K562 treated with DMSO at 1 percent for 48 hours (cell line): ENCODE measurements around the gene SPOCD1. TPM values are rescaled to one million over a fixed set of nuclear protein-coding genes. Genes with fewer than 3 reads are reported as not detected.

Experiments
- total RNA-seq: library from RNA; unstranded; fragments of 300-600 nt; gene quantifications from 2 replicates; pipeline ENCODE4 v1.2.3, GENCODE V29; 2022; ENCODE audit warnings: low replicate concordance; ENCODE audit errors: extremely low read depth

SPOCD1 gene
- not detected in 2 replicates for total RNA-seq

DNA sequence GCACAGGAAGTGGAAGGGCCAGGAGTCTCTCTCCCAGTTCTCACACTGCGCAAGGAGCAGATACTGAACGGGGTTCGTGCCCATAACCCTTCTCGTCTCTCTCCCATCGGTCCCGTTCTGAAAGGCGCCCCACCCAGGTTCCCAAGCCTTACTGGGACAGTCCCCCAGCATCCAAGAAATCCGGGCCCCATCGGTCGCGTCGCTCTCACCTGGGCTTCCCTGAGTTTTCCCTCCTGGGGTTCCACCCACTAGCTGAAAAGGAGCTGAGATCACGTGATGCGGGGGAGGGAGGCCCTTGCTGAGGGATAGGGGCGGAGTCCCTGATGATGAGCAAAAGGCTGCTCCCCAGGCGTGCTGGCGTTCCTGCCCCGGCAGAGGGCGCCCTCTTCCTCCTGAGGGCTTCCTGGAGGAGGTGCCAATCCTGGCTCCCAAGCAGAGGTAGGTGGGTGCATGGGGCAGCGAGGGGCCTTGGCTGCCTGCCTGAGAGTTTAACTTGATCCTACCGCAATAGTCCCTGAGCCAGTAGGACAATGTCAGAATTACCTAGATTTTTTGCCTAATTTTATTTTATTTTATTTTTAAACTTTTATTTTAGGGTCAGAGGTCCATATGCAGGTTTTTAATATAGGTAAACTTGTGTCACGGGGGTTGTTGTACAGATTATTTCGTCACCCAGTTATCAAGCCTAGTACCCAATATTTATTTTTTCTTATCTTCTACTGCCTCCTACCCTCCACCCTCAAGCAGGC, at the start of gene SPOCD1:
SPOCD1 (minus strand) TSS at position 271 of the 749 bp plus-strand sequence. CDS start 689 bp downstream, outside the sequence.

DNA sequence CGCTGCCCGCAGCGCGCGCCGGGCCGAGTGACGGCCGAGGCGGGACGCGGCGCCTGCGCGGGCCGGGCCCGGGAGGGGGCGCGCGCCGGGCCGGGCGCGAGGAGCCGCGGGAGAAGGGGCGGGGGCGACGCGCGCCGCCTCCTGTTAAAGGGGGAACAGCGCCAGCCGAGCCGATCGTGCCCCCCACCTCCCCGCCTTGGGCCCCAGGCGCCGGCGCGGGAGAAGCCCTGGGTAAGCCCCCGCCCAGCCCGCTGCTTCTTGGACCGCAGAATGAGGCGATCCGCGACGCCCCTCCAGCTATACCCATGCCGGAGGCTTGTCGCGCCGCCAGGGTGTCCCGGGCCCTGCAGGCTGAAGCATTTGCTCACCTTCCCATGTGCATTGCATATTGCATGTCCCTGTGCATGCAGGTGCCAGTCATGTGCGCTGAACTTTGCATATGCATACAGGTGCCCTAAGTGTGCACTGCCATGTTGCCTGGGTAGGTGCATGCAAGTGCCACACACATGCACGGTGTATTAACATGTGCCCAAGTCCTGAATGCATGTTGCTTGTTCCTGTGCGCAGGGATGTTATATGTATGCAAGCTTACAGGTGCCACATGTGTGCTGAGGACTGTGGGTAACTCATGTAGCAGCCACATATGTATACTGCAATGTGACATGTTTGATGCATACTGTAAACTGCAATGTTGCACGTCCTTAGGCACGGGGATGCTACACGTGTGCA, 51.3 kb downstream of the SPOCD1 start, which contains the start of gene ADGRB2:
ADGRB2 (minus strand) TSS at position 29 of the 729 bp plus-strand sequence. CDS start 7,119 bp downstream, outside the sequence.

Other genes with a start within 250 kb of the SPOCD1 start
- gene TINAGL1, start 239.5 kb downstream of the SPOCD1 start, total RNA-seq = not detected in 2 replicates
- not detected in 2 replicates for gene HCRTR1, start 198.3 kb downstream of the SPOCD1 start, total RNA-seq
- not detected in 2 replicates for gene PEF1, start 171.1 kb downstream of the SPOCD1 start, total RNA-seq
- gene COL16A1, start 112.0 kb downstream of the SPOCD1 start, total RNA-seq = not detected in 2 replicates
- not detected in 2 replicates for gene ADGRB2, start 51.7 kb downstream of the SPOCD1 start, total RNA-seq
- 1,669 TPM in 1 of 2 replicates, not detected in the other for gene PTP4A2, start 122.3 kb upstream of the SPOCD1 start, total RNA-seq
- gene KHDRBS1, start 197.8 kb upstream of the SPOCD1 start, total RNA-seq = not detected in 2 replicates